ENCODE results near the gene NR1H3.

The NR1H3 gene

DNA sequence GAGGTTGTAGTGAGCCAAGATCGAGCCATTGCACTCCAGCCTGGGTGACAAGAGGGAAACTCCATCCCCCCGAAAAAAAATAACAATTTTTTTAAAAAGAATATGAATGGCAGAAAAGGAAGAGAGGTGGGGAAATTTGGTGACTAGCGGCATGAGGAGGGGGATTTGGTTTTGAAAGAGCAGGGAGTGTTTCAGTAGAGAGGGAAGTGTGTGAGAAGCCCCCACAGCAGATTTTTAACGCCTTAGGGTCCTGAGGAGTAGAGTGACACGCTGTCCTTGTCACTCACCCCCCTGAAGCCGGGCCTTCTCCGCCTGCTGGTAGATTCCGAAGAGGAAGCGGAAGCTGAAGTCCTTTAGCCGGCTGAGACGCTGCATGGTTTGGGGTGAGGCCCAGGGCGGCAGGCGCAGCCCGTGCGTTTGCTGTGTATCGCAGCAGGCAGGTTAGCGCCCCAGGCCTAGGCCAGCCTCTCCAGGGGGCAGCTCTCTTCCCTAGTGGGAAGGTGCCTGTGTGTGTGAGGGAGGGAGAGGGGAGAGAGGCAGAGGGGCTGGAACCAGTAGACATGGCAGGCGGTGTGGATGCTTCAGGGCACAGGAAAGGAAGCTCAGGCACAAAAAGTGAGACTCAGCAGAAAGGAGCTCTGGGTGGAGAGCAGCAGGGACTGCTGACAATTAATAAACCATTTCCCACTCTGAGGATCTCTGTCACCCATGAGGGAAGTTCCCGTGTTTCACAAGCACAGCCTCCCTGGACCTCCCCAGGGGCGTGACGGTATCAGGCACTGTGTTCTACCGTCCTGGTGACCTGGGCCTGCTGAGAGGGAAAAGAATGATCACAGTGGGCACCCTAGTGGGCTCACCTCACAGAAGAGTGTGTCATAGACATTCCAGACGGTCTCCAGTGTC, 13.1 kb upstream of the NR1H3 start:
- no peak for DNase-seq

DNA sequence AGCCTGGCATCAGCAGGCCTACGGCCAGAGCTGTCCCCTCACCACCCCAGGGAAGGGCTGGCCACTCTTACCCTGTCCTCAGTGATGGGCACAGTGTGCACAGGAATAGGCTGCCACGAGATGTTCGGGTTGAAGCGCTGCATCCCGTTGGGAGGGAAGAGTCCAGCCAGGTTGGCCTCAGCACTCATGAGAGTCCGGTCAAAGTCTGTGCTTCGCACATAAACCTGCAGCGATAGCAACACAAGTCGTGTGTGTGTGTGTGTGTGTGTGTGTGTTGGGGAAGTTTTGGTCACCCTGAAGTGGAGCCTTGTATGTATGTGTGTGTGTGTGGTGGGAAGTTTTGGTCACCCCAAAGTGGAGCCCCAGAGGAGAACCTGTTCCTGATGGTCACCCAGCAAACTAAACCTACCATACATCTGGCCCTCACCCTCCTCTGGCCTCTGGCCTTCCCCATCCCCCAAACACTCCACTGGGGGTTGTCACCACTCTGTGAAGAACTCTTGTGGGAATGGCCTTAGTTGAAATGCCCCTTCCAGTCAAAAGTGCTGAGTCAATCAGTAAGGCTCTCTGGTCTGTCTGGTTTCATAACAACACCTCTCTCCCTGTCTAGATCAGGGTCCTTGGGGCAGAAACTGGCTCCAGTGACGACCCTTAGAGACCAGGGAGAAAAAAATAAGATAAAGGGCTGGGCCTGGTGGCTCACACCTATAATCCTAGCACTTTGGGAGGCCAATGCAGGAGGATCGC, 12.0 kb upstream of the NR1H3 start:
- DNase-seq = no peak

DNA sequence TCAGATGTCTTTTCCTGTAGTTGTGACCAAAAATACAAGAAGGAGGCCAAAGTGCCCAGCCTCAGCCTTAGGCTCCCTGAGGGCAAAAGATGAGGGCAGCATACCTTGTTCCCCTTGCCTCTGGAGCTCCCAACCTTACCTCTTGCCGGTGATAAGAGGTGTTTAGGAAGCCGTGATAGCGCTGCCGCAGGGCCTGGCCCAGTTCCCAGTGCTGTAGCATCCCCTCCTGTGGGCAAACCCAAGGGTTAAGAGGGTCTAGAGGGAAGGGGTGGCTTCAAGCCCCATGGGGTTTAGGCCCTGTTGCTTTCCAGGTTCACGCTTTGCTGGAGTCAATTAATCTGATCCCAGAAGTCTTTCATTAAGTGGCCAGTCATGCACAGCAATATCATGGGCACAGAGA, 10.3 kb upstream of the NR1H3 start:
- DNase-seq = no peak

DNA sequence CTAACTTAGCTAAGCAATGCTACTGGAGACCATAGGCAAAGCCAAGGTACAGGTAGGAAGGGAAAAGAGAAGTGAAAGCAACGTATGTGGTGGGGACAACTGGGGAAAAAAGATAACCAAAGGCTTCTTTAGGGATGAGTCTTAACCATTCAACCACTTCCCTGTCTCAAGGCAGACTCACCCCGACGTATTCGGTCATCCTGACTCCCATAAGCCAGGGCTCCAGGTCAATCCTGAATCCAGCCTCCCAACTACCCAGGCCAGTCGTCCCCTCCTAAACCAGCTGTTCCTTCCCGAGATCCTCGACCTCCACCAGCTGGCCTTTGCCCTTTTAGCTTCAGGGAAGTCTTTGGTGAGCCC, 9.5 kb upstream of the NR1H3 start:
- no peak for DNase-seq

DNA sequence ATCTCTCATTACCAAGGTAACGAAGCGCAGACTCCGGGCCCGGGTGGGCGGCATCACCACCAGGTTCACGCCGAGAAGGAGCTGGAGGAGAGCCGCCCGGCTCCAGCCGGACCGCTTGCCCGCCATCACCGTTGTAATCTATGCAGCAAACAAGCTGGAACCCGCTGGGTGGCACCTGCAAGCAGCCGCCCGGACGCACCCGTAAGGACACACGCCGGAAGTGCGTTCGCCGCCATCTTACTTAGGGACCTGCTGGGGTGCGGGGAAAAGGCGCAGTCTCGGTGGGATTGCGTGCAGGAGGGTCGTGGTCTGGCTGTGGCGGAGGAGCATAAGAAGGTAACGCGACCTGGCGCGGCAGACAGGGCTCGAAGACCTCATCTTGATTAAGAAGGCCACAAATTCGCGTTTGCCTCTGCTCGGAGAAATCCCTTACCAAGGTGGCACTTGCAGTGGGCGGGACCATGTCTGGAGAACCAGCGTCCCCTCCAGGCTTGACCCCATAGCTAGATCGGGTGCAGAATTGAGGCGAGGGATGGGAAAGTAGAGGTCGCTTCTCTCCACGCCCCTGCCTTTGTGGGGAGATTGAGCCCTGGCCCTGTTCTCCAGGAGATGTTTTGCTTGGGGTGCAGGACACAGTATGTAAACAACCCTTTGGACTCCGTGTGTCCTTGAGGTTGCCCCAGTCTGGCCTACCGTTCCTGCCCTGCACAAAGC, 9.0 kb upstream of the NR1H3 start, which contains the start of gene ACP2:
TSS of gene ACP2 (minus strand) at position 151 of the 714 bp plus-strand sequence. CDS start at position 126, 25 bp downstream.
- DNase-seq = peak; percentile 89

DNA sequence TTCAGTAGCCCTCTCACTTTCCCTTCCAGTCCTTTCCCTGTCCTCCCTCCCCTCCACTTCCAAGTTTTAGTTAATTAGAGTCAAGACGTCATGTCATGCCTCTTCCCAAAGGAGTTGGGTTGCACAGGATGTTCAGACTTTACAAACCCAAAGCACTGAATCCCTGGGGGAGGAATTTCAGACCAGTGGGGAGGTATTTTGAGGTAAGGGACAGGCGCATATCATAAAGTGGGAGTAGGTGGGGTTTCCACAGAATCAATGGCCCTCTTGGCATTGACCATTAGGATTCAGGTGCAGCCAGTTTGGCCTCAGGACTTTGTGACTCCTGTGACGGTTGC, 8.4 kb upstream of the NR1H3 start:
- no peak for DNase-seq

DNA sequence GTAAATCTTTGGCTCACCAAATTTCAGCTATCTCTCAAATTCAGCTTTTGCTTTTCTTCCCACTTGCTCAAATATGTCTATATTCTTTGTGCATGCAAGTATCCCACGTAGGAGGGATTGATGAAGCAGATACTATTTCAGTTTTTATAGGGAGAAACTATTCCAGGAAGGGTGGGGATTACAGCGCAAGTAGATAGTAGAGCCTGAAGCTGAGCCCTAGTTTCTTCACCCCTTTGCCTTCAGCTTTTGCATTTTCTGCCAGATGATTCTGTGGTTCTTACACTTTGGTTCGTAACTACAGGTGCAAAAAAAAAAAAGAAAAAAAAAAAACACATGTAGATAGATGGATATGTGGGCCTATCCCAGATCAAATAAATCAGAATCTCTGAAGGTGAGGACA, 6.0 kb upstream of the NR1H3 start:
- DNase-seq = no peak

DNA sequence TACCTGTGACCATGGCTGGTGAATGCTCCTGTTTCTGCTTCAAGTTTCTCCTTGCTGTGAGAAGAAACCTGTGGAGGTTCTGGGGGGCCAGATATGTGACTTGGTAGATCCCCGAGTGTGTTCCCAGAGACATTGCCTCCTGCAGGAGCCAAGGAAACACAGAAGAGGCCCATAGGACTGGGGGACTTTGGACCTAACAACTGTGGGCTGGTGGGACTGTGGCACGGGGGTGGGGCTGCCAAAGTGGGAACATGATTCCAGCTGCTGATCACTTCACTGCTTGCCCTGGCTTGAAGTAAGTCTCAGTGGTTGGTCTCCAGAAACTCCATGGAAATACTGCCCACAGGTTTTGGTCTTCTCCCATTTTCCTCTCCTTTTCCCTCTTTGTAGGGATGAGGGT, 4.1 kb upstream of the NR1H3 start:
- no peak for DNase-seq

DNA sequence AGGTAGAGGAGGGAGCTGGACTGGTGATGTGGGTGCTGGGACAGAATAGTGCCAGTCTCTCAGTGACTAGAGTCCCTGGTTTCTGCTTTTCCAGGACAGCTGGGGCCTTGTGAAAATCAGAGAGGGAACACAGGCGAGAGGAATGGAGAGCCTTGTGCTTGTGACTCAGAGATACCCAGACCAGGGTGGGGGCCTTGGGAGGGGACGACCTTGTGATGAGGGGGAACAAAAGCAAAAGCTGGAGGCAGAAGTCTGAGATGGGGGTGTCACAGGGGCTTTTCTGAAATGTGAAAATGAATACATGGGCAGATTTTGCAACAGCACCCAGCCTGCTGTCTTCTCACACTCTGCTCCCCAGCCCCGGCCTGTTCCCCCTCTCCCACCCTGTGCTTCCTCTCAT, 3.4 kb upstream of the NR1H3 start:
- DNase-seq = no peak

DNA sequence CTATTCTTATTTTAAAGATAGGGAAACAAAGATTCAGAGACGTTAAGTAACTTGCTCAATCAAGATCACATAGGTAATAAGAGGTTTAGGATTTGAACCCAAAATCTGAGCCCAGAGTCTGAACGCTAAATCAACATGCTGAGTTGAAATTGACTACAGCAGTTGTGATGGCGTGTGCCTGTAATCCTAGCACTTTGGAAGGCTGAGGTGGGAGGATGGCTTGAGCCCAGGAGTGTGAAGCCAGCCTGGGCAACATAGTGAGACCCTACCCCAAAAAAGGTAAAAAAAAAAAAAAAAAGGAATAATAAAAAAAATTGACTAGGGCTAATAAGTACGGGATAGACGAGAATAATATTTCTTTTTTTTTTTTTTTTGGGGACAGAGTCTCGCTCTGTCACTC, 1.4 kb upstream of the NR1H3 start:
- no peak for DNase-seq

DNA sequence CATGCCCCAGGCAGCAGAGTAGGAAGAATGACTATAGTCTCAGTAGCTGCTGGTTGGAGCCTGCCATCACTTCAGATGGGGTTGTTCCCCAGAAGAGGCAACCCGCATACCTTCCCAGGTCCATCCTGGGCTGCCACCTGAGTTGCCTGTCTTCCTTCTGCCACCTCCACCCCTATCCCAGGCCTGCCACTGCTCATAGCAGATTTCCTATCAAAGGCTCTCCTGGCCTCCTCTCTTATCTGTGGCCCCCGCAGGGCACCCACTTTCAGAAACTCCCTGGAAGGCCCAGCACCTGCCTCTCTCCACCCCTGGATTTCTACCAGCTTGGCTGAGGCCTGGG, 649 bp upstream of the NR1H3 start:
- DNase-seq = no peak

DNA sequence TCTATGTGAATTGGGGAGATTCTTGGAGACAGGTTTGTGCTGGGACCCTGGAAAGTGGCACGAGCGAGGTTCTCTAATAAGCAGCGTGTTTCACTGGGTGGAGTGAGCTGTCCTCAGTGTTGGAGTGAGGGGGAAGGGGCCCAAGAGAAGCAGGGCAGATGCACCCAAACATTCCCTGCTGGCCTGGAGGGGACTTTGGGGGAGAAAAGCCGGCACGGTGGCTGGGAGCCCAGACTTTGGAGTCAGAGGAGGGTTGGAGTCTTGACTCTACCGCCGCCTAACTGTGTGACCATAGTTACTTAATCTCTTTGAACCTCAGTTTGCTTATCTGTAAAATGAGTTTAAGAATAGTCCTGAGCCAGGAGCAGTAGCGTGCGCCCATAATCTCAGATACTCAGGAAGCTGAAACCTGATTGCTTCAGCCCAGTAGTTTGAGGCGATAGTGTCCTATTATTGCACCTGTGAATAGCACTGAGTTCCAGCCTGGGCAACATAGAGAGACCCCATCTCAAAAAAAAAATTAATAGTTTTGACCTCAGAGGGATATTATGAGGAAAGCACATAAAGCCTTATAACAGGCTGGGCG, 614 bp downstream of the NR1H3 start:
- no peak for DNase-seq

DNA sequence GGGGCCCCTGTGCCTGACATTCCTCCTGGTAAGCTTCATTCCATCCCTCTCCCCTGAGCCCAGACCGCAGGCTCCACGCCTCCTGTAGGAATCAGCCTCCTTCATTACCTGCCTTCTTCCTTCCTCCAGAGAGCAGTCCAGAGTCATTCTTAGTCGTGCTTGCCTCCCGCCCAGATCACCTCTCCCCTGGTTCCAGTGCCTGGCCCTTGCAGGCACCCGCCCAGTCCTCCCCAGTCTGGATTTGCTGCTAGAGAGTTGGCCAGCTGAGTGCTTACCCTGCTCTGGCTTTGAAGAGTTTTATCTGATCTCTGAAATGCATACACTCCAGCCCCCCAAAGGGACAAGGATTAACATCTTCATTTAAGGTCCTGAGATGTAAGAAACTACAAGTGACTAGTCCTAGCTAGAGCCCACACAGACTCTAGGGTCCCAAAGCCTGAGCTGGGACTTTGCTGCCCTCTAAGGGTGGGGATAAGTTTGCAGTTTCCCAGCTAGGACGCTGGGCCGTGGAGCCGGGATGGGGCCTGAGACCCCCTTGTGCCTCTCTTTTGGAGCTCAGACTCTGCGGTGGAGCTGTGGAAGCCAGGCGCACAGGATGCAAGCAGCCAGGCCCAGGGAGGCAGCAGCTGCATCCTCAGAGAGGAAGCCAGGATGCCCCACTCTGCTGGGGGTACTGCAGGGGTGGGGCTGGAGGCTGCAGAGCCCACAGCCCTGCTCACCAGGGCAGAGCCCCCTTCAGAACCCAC, 1.6 kb downstream of the NR1H3 start:
- peak; percentile 59 for DNase-seq

DNA sequence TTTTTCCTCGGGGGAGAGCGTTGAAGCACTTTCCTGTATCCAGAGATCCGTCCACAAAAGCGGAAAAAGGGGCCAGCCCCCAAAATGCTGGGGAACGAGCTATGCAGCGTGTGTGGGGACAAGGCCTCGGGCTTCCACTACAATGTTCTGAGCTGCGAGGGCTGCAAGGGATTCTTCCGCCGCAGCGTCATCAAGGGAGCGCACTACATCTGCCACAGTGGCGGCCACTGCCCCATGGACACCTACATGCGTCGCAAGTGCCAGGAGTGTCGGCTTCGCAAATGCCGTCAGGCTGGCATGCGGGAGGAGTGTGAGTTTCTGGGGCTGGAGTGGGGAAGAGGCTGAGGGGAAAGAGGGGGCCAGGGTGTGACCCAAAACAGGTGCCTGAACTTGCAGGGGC, 2.6 kb downstream of the NR1H3 start:
- DNase-seq = no peak

DNA sequence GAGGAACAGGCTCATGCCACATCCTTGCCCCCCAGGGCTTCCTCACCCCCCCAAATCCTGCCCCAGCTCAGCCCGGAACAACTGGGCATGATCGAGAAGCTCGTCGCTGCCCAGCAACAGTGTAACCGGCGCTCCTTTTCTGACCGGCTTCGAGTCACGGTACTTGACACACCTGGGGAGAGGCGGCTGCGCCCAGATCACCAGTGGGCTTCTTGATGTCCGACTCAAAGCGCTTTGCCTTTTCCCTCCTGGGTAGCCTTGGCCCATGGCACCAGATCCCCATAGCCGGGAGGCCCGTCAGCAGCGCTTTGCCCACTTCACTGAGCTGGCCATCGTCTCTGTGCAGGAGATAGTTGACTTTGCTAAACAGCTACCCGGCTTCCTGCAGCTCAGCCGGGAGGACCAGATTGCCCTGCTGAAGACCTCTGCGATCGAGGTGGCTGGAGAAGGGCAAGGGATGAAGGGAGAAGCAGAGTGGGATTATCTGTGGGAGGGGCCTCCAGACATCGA, 3.5 kb downstream of the NR1H3 start:
- DNase-seq = peak; percentile 66

DNA sequence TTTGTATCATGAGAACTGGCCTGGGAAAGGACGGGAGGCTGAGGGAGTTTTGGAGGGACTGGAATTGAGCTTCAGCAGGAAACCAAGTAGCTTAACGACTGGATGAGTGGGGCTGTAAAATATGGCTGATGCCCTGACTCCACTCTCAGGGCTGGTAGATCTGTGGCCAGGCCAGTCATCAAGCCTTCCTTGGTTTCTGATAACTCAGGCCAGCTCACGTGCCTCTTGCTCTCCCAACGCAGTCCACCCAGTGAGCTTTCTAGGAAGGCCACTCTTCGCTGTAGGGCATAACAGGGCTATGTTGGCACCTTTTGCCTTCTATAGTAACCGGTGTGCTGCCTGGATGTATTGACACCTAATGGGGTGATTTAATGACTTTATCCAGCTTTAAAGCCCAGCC, 6.3 kb downstream of the NR1H3 start:
- DNase-seq = no peak

DNA sequence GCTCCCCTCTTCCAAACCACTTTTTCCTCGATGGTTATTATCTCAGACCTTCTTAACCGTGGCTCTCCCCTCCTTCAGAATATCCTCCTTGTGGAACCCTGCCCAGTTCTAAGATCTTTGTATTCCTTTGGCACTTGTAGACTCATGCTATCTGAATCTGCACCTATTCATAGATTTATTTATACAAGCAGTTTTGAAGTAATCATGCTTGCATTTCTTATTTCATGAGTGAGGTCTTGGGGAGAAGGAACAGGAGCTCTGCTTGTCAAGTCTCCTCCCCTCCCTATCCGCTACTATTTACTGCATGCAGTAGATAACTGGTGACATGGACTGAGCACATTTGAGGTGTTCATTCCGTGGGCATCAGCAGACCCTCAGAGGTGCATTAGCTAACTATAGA, 6.7 kb downstream of the NR1H3 start:
- no peak for DNase-seq

DNA sequence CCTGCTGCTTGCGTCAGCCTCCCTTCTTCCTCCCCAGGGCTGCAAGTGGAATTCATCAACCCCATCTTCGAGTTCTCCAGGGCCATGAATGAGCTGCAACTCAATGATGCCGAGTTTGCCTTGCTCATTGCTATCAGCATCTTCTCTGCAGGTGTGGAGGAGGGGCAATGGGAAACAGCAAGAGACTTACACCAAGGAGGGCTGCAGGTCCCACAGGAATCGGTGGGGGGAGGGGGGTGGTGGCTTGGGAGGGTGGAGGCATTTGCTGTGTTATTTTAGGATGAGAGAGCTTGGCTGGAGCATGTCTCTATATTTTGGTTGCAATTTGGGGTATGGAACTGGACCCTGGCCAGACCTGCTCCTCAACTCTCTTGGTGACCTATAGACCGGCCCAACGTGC, 10.1 kb downstream of the NR1H3 start:
- no peak for DNase-seq

DNA sequence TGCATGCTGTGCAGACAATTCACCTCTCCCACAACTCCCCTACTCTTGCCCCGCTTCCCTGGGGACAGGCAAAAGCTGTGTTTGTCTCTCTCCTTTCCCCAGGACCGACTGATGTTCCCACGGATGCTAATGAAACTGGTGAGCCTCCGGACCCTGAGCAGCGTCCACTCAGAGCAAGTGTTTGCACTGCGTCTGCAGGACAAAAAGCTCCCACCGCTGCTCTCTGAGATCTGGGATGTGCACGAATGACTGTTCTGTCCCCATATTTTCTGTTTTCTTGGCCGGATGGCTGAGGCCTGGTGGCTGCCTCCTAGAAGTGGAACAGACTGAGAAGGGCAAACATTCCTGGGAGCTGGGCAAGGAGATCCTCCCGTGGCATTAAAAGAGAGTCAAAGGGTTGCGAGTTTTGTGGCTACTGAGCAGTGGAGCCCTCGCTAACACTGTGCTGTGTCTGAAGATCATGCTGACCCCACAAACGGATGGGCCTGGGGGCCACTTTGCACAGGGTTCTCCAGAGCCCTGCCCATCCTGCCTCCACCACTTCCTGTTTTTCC, 10.7 kb downstream of the NR1H3 start:
- no peak for DNase-seq

DNA sequence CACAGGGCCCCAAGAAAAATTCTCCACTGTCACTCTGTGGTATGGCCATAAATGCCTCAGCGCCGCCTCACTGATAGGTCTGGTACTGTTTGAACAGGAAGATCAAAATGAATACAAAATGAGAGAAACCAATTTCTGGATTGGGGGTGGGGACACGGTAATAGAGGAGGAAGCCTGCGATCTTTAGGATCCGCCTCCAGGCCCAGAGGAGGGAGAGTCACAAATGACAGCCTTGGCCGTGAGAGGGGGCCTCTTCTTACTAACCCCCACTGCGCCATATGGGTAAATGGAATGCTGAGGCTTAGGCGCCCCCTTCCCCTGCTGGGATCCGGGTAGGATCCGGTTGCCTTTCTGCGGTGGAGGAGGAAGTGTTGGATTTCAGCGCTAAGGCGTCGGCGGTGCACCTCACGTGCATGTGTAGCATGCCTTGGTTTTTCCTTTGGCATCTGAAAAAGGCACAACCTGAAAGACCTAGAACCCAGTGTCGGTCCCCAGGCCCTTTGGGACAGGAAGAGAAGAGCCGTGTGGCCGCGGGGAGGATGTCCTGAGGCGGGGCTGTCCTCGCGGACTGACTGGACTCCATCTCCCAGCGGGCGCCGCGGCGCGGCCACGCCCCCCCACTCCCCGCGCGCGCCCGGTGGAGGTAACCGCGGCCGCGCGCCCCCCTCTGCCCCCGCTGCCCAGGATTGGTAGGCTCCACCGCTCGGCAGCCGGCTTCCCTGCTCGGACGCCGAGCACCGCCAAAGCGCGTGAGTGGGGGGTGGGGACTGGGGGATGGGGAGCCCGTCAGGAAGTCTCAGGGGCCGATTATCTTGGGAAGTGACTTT, 11.4 kb downstream of the NR1H3 start:
- DNase-seq = peak; percentile 92

DNA sequence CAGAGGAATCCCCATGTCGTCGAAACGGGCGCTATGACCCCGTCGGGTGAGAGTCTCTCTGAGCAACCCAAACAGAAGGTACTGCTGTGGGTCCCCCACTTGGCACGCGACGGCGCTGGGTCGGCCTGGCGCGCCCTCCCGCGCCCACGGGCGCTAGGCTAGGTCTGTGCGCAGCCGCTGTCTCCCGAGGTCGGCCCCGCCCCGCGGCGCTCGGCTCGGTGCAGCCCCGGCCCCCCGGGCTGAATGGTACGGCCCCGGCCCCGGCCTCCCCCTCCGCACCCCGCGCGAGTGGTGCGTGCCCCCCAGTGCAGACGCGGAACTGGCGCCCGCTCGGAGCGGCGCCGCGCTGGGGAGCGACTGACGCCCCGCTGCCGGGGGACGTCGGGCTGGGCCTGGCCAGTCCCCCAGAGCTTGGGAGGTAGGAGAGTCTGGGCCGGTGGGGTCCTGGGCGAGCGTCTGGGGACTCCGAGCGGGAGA, 12.1 kb downstream of the NR1H3 start, which contains the start of gene MADD:
TSS of gene MADD (plus strand) at position 305 of the 477 bp plus-strand sequence.
- DNase-seq = peak; percentile 89
